Right renal pelvis (tissue), 4 donors: ENCODE data around the gene ZFYVE1. TPM values are rescaled to one million over a fixed set of nuclear protein-coding genes. Genes with fewer than 3 reads are reported as not detected.
"Not testable (repeated sequence)": the region's sequence is repeated elsewhere in the genome, so short reads cannot be mapped to it uniquely, and the experiment has no call there.

Experiments used
- DNase-seq, 4 donors: peaks; one replicate each; pipeline ENCODE4 v3.0.0-alpha.2; 2013; ENCODE audit warnings: low read depth in 4 of 4, low spot score in 3 of 4, missing footprints in 1 of 4
- polyA plus RNA-seq, 4 donors: library from polyadenylated mRNA; unstranded; fragments of 120-200 nt; gene quantifications; one replicate each; pipeline ENCODE4 v1.2.1, GENCODE V29; 2013; ENCODE audit not compliant: insufficient read length in 4 of 4

The ZFYVE1 gene
- polyA plus RNA-seq, 4 donors: 18.4 to 20.8 (median 19.7) TPM

DNA sequence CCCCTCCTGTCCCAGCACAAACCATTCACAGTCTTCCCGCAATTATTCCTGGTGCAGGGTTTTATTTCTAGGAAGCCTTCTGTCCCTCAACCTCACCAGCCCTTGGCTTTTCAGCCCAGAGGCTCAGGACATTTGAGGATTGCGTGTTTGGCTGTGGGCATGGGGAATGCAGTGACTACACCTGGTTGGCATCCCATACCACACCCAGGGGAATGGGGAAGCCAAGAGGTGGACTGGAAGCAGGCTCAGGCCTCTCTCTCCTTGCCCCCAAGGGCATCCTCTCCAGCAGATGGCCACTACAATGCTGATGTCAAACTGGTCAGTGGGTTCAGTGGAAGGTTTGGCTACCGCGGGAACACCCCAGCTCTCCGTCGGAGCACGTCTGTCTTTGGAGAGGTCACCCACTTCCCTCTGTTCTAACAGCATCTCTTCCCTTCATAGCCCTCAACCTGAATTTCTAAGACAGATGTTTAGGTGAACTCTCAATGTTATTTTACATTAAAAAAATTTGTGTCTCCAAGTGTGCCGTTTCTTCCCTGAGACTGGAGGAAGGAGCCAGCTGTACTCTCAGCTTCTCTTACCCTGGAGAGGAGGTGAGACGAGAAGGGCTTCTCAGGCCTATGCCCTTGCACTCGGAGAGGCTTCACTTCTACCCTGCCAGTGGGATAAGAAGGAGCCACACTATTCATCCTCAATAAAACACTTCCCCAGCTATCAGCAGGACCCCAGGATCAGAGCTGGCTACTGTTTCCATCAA is 65.1 kb downstream of the ZFYVE1 start:
- no peak for DNase-seq

GRCh38 chr14:72961016-72961415 is 65.9 kb downstream of the ZFYVE1 start:
- not testable (repeated sequence) for DNase-seq

- no peak for DNase-seq
Measured at GRCh38 chr14:72958548-72958947, 68.4 kb downstream of the ZFYVE1 start.

GRCh38 chr14:72957213-72957612 is 69.7 kb downstream of the ZFYVE1 start:
- DNase-seq: no peak

DNA sequence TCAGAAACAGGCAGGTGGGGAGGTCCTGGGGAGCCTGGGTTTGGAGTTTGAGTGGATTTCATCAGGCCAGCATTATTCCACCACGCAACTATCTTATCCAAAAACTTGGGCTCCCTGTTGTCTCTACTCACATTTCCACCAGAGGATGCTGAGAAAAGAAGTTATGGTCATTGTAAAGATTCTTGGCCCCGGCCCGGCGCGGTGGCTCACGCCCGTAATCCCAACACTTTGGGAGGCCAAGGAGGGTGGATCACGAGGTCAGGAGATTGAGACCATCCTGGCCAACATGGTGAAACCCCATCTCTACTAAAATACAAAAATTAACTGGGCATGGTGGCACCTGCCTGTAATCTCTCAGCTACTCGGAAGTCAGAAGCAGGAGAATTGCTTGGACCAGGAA is 70.2 kb downstream of the ZFYVE1 start:
- not testable (repeated sequence) for DNase-seq

- DNase-seq: no peak
Measured at GRCh38 chr14:72952171-72952570, 74.7 kb downstream of the ZFYVE1 start.

DNA sequence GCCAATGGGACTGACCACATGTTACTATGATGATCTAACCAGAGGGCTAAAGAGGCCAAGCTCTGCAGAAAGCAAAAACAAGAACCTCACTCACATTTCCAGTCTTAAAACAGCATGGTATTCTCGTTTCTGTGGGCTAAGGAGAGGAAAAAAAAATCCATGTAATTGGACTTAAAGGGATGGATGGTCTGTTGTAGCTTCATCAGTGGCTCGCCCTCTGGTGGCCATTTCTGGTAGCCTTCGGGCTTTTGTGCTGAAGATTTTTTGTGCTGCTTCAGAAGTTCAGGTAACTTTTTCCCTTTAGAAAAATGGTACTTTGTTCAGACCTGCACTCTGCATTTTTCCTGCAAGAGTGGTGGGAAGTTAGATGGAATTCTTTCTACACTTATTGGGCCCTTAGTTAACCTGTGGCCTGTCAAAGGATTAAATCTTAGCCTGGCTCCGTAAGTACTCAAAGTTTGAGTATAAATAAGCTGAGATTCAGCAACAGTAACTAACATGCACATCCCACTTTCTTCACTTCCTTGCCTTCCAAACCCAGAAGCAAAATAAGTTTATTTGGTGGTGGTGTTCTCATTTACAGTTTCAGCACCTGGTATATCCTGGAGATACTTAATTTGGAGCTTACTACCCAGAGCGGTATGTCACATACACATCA is 78.3 kb downstream of the ZFYVE1 start:
- DNase-seq: peak in 3 of 4 donors; percentile 16 to 41 (median 28)

DNA sequence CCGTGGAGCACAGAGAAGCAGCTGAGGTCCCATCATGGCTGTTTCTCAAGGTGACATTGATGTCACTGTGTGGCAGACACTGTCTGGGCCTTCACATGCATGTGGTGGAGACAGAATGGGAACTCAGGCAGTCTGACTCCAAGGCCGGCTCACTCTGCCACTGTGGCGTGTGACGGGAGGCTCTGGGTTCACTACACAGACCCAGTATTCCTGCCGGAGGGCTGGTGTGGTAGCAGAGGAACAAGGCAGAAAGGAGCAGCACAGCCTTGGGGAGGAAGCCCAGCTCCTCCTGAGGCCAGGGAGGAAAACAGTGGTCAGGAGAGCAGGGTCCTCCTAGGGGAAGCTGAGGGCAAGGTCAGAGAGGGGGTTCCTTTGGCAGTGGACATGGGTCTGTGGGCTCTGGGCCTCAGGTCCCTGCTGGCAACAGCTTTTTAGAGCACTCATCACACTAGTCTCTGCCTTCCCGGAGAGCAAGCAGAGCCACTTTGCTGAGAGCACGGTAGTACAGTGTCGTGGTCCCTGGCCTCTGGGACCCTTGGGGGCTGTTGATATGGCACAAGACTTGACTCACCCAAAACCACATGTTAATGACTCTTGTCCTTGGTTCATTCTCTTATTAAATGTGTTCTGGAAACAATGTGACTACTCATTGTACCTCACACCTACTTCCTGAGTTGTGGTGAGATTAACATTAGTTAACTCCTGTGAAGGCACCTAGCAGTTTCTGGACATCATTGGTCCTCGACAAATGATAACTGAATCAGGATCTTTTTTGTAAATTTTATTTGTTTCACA is 79.3 kb downstream of the ZFYVE1 start:
- no peak for DNase-seq

GRCh38 chr14:72946491-72946890 is 80.4 kb downstream of the ZFYVE1 start:
- no peak for DNase-seq

GRCh38 chr14:72945356-72946027 is 81.4 kb downstream of the ZFYVE1 start:
- no peak for DNase-seq

DNA sequence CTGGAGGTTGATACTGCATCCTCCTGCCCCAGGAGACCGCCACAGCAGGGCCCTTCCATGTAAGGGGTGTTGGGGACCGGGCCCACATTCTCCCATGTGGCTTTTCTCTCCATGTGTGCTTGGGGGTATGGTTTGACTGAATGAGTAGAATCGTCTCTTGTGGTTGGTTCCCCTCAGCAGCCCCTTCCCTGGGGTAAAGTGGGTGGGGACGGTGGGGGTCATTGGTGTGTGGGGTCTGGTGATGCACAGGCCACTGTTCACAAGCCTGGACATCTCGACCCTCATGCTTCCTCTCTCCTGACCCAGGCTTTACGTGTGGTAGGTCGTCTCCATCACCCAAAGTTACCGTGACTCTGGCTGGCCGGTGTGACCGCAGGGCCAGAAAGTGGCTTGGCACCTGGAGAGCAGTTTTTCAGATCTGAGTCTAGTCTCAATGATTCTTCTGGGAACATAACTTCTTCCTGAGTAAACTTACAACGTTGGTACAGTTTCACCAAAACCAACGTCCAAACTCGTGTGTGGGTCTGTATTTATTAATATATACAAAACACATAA is 83.0 kb downstream of the ZFYVE1 start:
- DNase-seq: no peak

GRCh38 chr14:72942934-72943333 is 84.0 kb downstream of the ZFYVE1 start:
- DNase-seq: no peak

DNA sequence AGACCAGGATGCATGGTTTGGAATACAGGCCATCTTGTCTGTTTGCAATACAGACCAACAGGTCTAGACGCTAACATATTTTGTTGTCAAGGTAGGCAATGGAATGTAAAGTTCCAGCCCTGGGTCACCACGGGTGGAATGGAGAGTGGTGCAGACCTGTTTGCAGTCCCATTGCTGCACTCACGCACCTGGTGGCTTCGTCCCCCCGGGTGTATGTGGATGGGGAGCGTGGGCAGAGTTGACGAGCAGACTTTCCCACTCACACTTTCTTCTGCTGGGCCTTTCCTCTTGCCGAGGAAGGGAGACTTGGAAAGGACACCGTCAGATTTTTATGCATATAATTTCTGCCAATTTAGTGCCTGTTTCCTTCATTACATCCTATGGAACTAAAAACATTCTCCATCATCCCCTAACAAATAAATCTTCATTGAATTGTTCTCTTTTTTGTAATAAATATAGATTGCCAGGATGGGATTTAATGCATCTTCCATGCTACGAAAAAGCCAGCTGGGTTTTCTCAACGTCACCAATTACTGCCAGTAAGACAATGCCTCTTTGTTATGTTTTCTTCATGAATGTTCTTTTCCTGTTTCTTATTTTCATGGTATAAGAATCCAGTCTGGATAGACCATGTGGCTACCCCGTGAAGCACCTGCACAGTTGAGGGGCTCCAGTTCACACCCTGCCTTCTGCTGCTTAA is 85.5 kb downstream of the ZFYVE1 start:
- no peak for DNase-seq

DNA sequence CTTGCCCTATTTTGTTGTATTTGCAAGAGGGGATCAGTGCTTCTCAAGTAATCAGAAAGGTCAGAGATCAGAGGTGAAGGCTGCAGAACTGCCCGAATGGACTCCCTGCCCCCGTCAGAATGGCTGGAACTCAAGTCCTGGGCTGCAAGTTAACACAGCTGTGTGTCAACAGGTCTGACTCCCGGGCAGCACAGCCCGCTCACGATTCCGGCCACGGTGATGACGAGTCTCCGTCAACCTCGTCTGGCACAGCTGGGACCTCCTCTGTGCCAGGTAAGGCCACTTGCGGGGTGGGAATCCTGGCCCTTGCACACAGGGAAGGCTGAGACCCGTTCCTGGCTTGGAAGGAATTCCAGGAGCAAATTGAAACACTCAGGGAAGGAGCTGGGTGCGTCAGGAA is 87.3 kb downstream of the ZFYVE1 start:
- DNase-seq: no peak

DNA sequence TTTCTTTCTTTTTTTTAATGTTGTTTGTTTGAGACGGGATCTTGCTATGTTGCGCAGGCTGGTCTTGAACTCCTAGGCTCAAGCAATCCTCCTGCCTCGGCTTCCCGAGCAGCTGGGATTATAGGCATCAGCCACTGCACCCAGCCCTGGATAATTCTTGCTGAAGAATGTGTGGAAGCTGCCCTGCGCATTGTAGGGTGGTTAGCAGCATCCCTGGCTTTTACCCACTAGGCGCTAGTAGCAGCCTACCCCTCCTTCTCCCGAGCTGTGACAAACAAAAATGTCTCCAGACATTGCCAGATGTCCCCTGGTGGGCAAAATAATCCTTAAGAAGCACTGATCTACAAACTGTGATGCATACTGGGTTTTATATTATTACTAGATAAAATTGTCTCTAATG is 94.0 kb downstream of the ZFYVE1 start:
- DNase-seq: no peak

- DNase-seq: no peak
Measured at GRCh38 chr14:72929316-72930080, 97.4 kb downstream of the ZFYVE1 start.

- DNase-seq: no peak
Measured at GRCh38 chr14:72928872-72929271, 98.0 kb downstream of the ZFYVE1 start.

DNA sequence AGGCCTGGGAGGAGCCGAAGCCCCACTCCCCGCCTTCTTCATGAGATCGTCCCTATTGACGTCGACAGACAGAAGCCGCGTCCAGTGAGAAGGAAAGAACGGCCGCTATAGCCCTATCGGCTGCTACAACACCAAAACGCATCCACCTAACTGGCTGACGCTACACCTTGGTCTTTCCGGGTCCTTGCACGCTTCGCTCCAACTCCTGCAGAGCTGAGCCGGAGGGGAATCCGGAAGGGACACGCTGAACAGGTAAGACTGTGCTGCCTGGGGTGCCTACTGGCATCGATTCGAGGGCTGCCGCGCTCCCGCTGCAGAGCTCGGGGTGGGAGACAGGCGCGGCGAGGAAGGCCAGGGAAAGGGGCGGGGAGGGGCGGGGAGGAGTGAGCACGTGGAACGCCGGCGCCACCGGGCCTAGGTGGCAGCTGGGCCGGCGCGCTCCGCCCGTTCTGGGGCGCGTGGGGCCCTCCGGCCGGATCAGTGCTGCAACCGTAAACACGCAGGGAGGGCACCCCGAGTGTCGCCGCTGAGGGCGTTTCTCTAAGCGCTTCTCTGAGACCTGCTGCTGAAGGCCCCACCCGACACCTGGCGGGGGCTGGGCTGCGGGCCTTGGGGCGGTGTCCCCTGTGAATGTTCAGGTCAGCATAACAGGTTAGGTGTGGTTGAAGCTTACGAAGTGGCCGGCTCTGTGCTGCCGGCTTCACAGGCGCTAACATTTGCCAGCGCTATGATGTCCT is 100.4 kb downstream of the ZFYVE1 start, which contains the start of gene DCAF4:
Gene DCAF4, plus strand, starts transcription at position 173 of the 737 bp plus-strand sequence. CDS start 11,515 bp downstream, outside the sequence.
- peak; percentile 80 to 95 (median 92) for DNase-seq
